ENCODE measurements around the gene NUDT7.

NUDT7 gene

DNA sequence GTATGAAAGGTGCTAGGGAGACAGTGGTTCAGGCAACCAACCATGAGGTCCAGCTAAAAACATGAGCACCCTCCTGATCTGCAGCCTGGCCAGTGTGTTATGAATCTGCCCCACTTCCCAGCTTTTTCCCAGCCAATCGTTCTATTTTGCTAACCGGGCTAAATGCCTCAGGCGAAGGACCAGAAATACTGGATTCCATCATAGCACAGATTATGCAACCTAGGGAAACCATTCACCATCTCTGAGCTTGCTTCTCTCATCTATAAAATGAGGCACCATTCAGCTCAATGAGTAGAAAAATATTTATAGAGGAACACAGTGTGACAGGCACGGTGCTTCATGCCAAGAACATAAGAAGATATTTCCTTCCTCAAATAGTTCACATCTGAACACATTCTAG, 45.2 kb upstream of the NUDT7 start:
- Histone ChIP-seq H3K27me3 (ENCODE audit: insufficient read depth, low read length) (no peaks in the 10 kb centered on the region), H3K4me1 (ENCODE audit: insufficient read depth, low read length, severe bottlenecking) (peaks cover 12% of the 10 kb centered on the region), H3K36me3 (ENCODE audit: insufficient read depth, low read length) (no peaks in the 10 kb centered on the region; the same call in 1 of the 2 replicates), H3K9me3 (ENCODE audit: low read length) (no peaks in the 10 kb centered on the region), H3K4me3 (ENCODE audit: low read depth, low read length, poor library complexity, severe bottlenecking) (no peak overlapping the region), H3K9ac (ENCODE audit: low read length) (no peak overlapping the region), H3K4me2 (ENCODE audit: low read length) (no peak overlapping the region), H2AFZ (ENCODE audit: low read length) (no peak overlapping the region), H3K9me2 (ENCODE audit: low read depth, low read length) (no peaks in the 10 kb centered on the region), H4K20me1 (ENCODE audit: insufficient read depth, low read length) (no peaks in the 10 kb centered on the region), H3F3A (ENCODE audit: insufficient read depth, low read length) (no peaks in the 10 kb centered on the region), H3K79me2 (ENCODE audit: insufficient read depth, low read length) (no peaks in the 10 kb centered on the region), H3K27ac (ENCODE audit: low read depth, low read length, poor library complexity, severe bottlenecking) (no peak overlapping the region)
- TF ChIP-seq, protein P1, sequence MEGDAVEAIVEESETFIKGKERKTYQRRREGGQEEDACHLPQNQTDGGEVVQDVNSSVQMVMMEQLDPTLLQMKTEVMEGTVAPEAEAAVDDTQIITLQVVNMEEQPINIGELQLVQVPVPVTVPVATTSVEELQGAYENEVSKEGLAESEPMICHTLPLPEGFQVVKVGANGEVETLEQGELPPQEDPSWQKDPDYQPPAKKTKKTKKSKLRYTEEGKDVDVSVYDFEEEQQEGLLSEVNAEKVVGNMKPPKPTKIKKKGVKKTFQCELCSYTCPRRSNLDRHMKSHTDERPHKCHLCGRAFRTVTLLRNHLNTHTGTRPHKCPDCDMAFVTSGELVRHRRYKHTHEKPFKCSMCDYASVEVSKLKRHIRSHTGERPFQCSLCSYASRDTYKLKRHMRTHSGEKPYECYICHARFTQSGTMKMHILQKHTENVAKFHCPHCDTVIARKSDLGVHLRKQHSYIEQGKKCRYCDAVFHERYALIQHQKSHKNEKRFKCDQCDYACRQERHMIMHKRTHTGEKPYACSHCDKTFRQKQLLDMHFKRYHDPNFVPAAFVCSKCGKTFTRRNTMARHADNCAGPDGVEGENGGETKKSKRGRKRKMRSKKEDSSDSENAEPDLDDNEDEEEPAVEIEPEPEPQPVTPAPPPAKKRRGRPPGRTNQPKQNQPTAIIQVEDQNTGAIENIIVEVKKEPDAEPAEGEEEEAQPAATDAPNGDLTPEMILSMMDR (IDR thresholded peaks at IDR 0.05; ENCODE audit: low read length), result no peak
- TF ChIP-seq EZH2 (IDR thresholded peaks at IDR 0.05; ENCODE audit: borderline replicate concordance, low read length), result no peak

DNA sequence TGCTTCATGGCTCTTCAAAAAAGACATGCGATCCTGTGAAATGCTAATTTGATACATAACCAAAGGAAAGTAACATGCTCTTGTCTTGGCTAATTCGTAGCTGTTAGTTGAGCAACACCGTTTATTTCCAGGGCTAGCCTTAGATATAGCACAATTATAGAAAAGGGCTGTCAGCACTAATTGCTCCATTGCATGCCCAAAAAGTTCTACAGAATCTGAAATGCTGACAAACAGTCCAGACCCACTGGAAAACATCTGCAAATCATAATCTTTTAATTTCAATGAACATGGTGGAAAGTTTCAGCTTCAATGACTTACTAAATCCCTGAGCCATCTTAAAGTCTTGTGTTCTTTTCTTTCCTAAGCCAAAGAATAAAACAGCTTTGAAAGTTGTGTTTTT, 42.9 kb upstream of the NUDT7 start:
- Histone ChIP-seq H3K9me3 (ENCODE audit: low read length) (no peaks in the 10 kb centered on the region), H3K4me3 (ENCODE audit: low read depth, low read length, poor library complexity, severe bottlenecking) (no peak overlapping the region), H4K20me1 (ENCODE audit: insufficient read depth, low read length) (no peaks in the 10 kb centered on the region), H3K9ac (ENCODE audit: low read length) (no peak overlapping the region), H3K4me1 (ENCODE audit: insufficient read depth, low read length, severe bottlenecking) (peaks cover 12% of the 10 kb centered on the region), H3K27ac (ENCODE audit: low read depth, low read length, poor library complexity, severe bottlenecking) (peak overlapping the region; percentile 54), H3K36me3 (ENCODE audit: insufficient read depth, low read length) (no peaks in the 10 kb centered on the region; the same call in 1 of the 2 replicates), H3F3A (ENCODE audit: insufficient read depth, low read length) (no peaks in the 10 kb centered on the region), H3K4me2 (ENCODE audit: low read length) (no peak overlapping the region), H2AFZ (ENCODE audit: low read length) (0 out of 2 replicates have a peak overlapping the region, but pooled peaks have one; percentile 49), H3K27me3 (ENCODE audit: insufficient read depth, low read length) (no peaks in the 10 kb centered on the region), H3K9me2 (ENCODE audit: low read depth, low read length) (no peaks in the 10 kb centered on the region), H3K79me2 (ENCODE audit: insufficient read depth, low read length) (no peaks in the 10 kb centered on the region)
- TF ChIP-seq EZH2 (IDR thresholded peaks at IDR 0.05; ENCODE audit: borderline replicate concordance, low read length), result no peak
- TF ChIP-seq, protein P1 (IDR thresholded peaks at IDR 0.05; ENCODE audit: low read length), result no peak

DNA sequence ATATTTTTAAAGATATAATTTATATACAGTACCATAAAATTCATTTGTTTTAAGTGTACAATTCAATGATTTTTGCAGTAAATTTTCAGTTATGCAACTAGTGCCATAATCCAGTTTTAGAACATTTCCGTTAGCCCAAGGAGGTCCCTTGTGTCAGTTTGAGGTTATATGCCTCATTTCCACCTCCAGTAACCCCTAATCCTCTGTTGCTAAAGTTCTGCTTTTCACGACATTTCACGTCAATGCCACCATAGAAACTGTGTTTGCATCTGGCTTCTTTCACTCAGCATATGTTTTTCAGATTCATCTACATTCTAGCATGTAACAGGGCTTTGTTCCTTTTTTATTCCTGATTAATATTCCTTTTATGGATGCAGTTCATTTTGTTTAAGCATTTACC, 42.4 kb upstream of the NUDT7 start:
- H3K4me1 ChIP-seq (ENCODE audit: insufficient read depth, low read length, severe bottlenecking), result peaks cover 12% of the 10 kb centered on the region
- no peaks in the 10 kb centered on the region for H3K27me3 ChIP-seq (ENCODE audit: insufficient read depth, low read length)
- H3K79me2 ChIP-seq (ENCODE audit: insufficient read depth, low read length), result no peaks in the 10 kb centered on the region
- 0 out of 2 replicates have a peak overlapping the region, but pooled peaks have one; percentile 87 for H2AFZ ChIP-seq (ENCODE audit: low read length)
- no peak overlapping the region for H3K9ac ChIP-seq (ENCODE audit: low read length)
- H4K20me1 ChIP-seq (ENCODE audit: insufficient read depth, low read length), result no peaks in the 10 kb centered on the region
- no peaks in the 10 kb centered on the region; the same call in 1 of the 2 replicates for H3K36me3 ChIP-seq (ENCODE audit: insufficient read depth, low read length)
- no peak overlapping the region for H3K4me2 ChIP-seq (ENCODE audit: low read length)
- no peaks in the 10 kb centered on the region for H3K9me2 ChIP-seq (ENCODE audit: low read depth, low read length)
- H3F3A ChIP-seq (ENCODE audit: insufficient read depth, low read length), result no peaks in the 10 kb centered on the region
- peak overlapping the region; percentile 54 for H3K27ac ChIP-seq (ENCODE audit: low read depth, low read length, poor library complexity, severe bottlenecking)
- TF ChIP-seq, protein P1 (IDR thresholded peaks at IDR 0.05; ENCODE audit: low read length), result no peak
- no peak for TF ChIP-seq EZH2 (IDR thresholded peaks at IDR 0.05; ENCODE audit: borderline replicate concordance, low read length)
- H3K9me3 ChIP-seq (ENCODE audit: low read length), result no peaks in the 10 kb centered on the region
- no peak overlapping the region for H3K4me3 ChIP-seq (ENCODE audit: low read depth, low read length, poor library complexity, severe bottlenecking)

All from OCI-LY1 (cell line).